KMS-11 (cell line): ENCODE measurements around the gene BMP2K.

Experiments used
- H2AFZ ChIP-seq: fragments of 200-600 bp; sonication (generic); 2 replicates; pipeline ENCODE4 v1.6.1; 2016; ENCODE audit warnings: antibody characterized with exemption, mixed run types, low read depth
- H3K27ac ChIP-seq: fragments of 200-600 bp; sonication (generic); 2 replicates; pipeline ENCODE4 v1.6.1; 2016; ENCODE audit warnings: mild to moderate bottlenecking, mixed run types
- H3K27me3 ChIP-seq: fragments of 200-600 bp; sonication (generic); 2 replicates; pipeline ENCODE4 v1.6.1; 2017; ENCODE audit warnings: mild to moderate bottlenecking, low read depth, mixed run types, moderate library complexity; ENCODE audit not compliant: insufficient read depth
- H3K36me3 ChIP-seq: fragments of 200-600 bp; sonication (generic); 2 replicates; pipeline ENCODE4 v1.6.1; 2017; ENCODE audit warnings: mild to moderate bottlenecking, mixed run types; ENCODE audit not compliant: insufficient read depth
- H3K4me1 ChIP-seq: fragments of 200-600 bp; sonication (generic); 2 replicates; pipeline ENCODE4 v1.6.1; 2016; ENCODE audit warnings: mild to moderate bottlenecking, low read depth, mixed run types; ENCODE audit not compliant: poor library complexity, severe bottlenecking
- H3K4me2 ChIP-seq: fragments of 200-600 bp; sonication (generic); 2 replicates; pipeline ENCODE4 v1.7.0; 2016; ENCODE audit warnings: mild to moderate bottlenecking, mixed run types
- H3K4me3 ChIP-seq: fragments of 200-600 bp; sonication (generic); IDR thresholded peaks from 2 replicates; pipeline ENCODE4 v1.6.1; 2017; ENCODE audit warnings: low read depth, low read length, mixed read lengths; ENCODE audit not compliant: insufficient read depth
- H3K79me2 ChIP-seq: fragments of 200-600 bp; sonication (generic); 2 replicates; pipeline ENCODE4 v1.6.1; 2016; ENCODE audit warnings: low read depth, mixed run types; ENCODE audit not compliant: insufficient read depth
- H3K9ac ChIP-seq: fragments of 200-600 bp; sonication (generic); 2 replicates; pipeline ENCODE4 v1.6.1; 2016; ENCODE audit warnings: mild to moderate bottlenecking, mixed run types
- H4K20me1 ChIP-seq: fragments of 200-600 bp; sonication (generic); 2 replicates; pipeline ENCODE4 v1.6.1; 2016; ENCODE audit warnings: mild to moderate bottlenecking, mixed run types; ENCODE audit not compliant: insufficient read depth
- CTCF ChIP-seq: fragments of 200-600 bp; sonication (generic); conservative IDR thresholded peaks from 2 replicates; pipeline ENCODE4 v1.6.1; 2017; ENCODE audit warnings: low read depth, mild to moderate bottlenecking, antibody characterized with exemption, low read length, moderate library complexity, mixed read lengths

The BMP2K gene

GRCh38 chr4:78796526-78796925, 20.4 kb downstream of the BMP2K start:
- no peak overlapping the region for H3K9ac ChIP-seq
- no peaks in the 10 kb centered on the region for H3K36me3 ChIP-seq

GRCh38 chr4:78797777-78798284, 21.7 kb downstream of the BMP2K start:
- H3K9ac ChIP-seq = no peak overlapping the region
- H3K27me3 ChIP-seq = no peaks in the 10 kb centered on the region
- no peak for TF ChIP-seq CTCF
- H2AFZ ChIP-seq = no peak overlapping the region
- H4K20me1 ChIP-seq = peaks cover 7% of the 10 kb centered on the region; the same call in 1 of the 2 replicates
- H3K27ac ChIP-seq = no peak overlapping the region
- no peak overlapping the region for H3K4me2 ChIP-seq
- peaks cover 35% of the 10 kb centered on the region for H3K79me2 ChIP-seq
- H3K4me3 ChIP-seq = no peak overlapping the region
- H3K4me1 ChIP-seq = peaks cover 48% of the 10 kb centered on the region
- no peaks in the 10 kb centered on the region for H3K36me3 ChIP-seq

More at GRCh38 chr4:78796526-78796925, 20.4 kb downstream of the BMP2K start:
- Histone ChIP-seq H3K27ac (no peak overlapping the region), H3K4me2 (no peak overlapping the region), H3K4me1 (peaks cover 41% of the 10 kb centered on the region), H4K20me1 (peaks cover 3% of the 10 kb centered on the region; the same call in 1 of the 2 replicates), H3K27me3 (no peaks in the 10 kb centered on the region), H3K79me2 (peaks cover 38% of the 10 kb centered on the region), H3K4me3 (no peak overlapping the region), H2AFZ (no peak overlapping the region)
- no peak for TF ChIP-seq CTCF

- no peak overlapping the region for H3K27ac ChIP-seq
- no peaks in the 10 kb centered on the region for H3K27me3 ChIP-seq
- no peak for TF ChIP-seq CTCF
- H3K36me3 ChIP-seq = no peaks in the 10 kb centered on the region
- no peak overlapping the region for H3K4me3 ChIP-seq
- H3K4me1 ChIP-seq = peaks cover 61% of the 10 kb centered on the region
- no peak overlapping the region for H3K9ac ChIP-seq
- no peak overlapping the region for H2AFZ ChIP-seq
- no peak overlapping the region; the same call in 1 of the 2 replicates for H3K4me2 ChIP-seq
- peaks cover 36% of the 10 kb centered on the region for H3K79me2 ChIP-seq
- peaks cover 7% of the 10 kb centered on the region; the same call in 1 of the 2 replicates for H4K20me1 ChIP-seq
Observed at GRCh38 chr4:78799551-78800495, 23.7 kb downstream of the BMP2K start.

- Histone ChIP-seq H3K4me2 (no peak overlapping the region), H3K36me3 (no peaks in the 10 kb centered on the region), H3K4me3 (no peak overlapping the region), H3K27ac (no peak overlapping the region), H3K9ac (no peak overlapping the region), H3K27me3 (no peaks in the 10 kb centered on the region), H3K79me2 (peaks cover 46% of the 10 kb centered on the region), H3K4me1 (peaks cover 61% of the 10 kb centered on the region), H4K20me1 (peaks cover 7% of the 10 kb centered on the region; the same call in 1 of the 2 replicates), H2AFZ (no peak overlapping the region)
- no peak for TF ChIP-seq CTCF
Observed at GRCh38 chr4:78800965-78801364, 24.8 kb downstream of the BMP2K start.
